Endothelial cell of umbilical vein (primary cell): ENCODE data around the gene RGS19. TPM values are rescaled to one million over a fixed set of nuclear protein-coding genes. Genes with fewer than 3 reads are reported as not detected.

ENCODE experiments used
- BruUV-seq: library from RNA; stranded (reverse); fragments of 400-500 nt; replicated peaks from 2 replicates; lab custom pipeline; 2021; lab: Mats Ljungman, UMichigan
- CTCF ChIA-PET: fragments of 300-600, 350-600 bp; sonication (Branson Sonifier 250); formaldehyde crosslinking; loops from one replicate; lab custom pipeline; 2021; ENCODE audit warnings: antibody characterized with exemption, inconsistent platforms; lab: Charles Lee
- POLR2A ChIA-PET: fragments of 300-600, 350-600 bp; sonication (Branson Sonifier 250); formaldehyde crosslinking; loops from one replicate; lab custom pipeline; 2021; ENCODE audit warnings: antibody characterized with exemption, inconsistent platforms; lab: Charles Lee
- DNase-seq: peaks from one replicate; pipeline ENCODE4 v3.0.0-alpha.2; 2011; ENCODE audit warnings: low read depth, low spot score
- FAIRE-seq: peaks from 2 replicates; lab custom pipeline; 2011; peaks lifted over from hg19 to GRCh38; lab: Jason Lieb, UNC
- H2AFZ ChIP-seq: 2 replicates; pipeline ENCODE4 v1.6.0; 2012; ENCODE audit warnings: low read depth, low read length, control low read depth, inconsistent platforms
- H3K27ac ChIP-seq: 2 replicates; pipeline ENCODE4 v1.5.1; 2011; ENCODE audit warnings: low read depth, mild to moderate bottlenecking, control low read depth, low read length, moderate library complexity; ENCODE audit not compliant: insufficient read depth
- H3K27me3 ChIP-seq, 2 experiments: 2 replicates each; pipeline versions ENCODE4 v1.6.0 to v1.6.1; 2011; ENCODE audit warnings: low read length in 2 of 2, mixed read lengths in 1 of 2; ENCODE audit not compliant: control insufficient read depth in 2 of 2, insufficient read depth in 2 of 2
- H3K36me3 ChIP-seq, 2 experiments: 2 replicates in 1 of 2; 3 replicates in 1 of 2; pipeline ENCODE4 v1.5.1; 2011; ENCODE audit warnings: low read length in 2 of 2, mild to moderate bottlenecking in 1 of 2, moderate library complexity in 1 of 2; ENCODE audit not compliant: control insufficient read depth in 2 of 2, insufficient read depth in 2 of 2; ENCODE audit errors: extremely low read depth in 1 of 2
- H3K4me1 ChIP-seq: 3 replicates; pipeline ENCODE4 v1.5.1; 2011; ENCODE audit warnings: mild to moderate bottlenecking, low read length; ENCODE audit not compliant: control insufficient read depth, insufficient read depth; ENCODE audit errors: extremely low read depth
- H3K4me2 ChIP-seq: 2 replicates; pipeline ENCODE4 v1.6.1; 2011; ENCODE audit warnings: low read length, control low read depth, mixed read lengths; ENCODE audit not compliant: insufficient read depth
- H3K4me3 ChIP-seq, 3 experiments: fragments of 200-600 bp in 1 of 3; sonication (generic), shearing (Covaris generic) in 1 of 3; replicated peaks in 1 of 3; 2 replicates each; pipeline ENCODE4 v1.5.1; 2011 to 2016; ENCODE audit warnings: control low read depth in 3 of 3, low read length in 3 of 3, mild to moderate bottlenecking in 2 of 3, inconsistent platforms in 1 of 3, low read depth in 1 of 3, moderate library complexity in 1 of 3; ENCODE audit not compliant: insufficient read depth in 1 of 3
- H3K79me2 ChIP-seq: 2 replicates; pipeline ENCODE4 v1.6.0; 2012; ENCODE audit warnings: low read length, inconsistent platforms; ENCODE audit not compliant: control insufficient read depth, insufficient read depth
- H3K9ac ChIP-seq: replicated peaks from 2 replicates; pipeline ENCODE3; 2011; ENCODE audit warnings: low read length, control low read depth; ENCODE audit not compliant: insufficient read depth; ENCODE audit errors: extremely low read depth
- H3K9me1 ChIP-seq: replicated peaks from 3 replicates; pipeline ENCODE4 v1.6.0; 2011; ENCODE audit warnings: mild to moderate bottlenecking, low read length; ENCODE audit not compliant: control insufficient read depth, insufficient read depth; ENCODE audit errors: extremely low read depth
- H3K9me3 ChIP-seq: replicated peaks from 2 replicates; pipeline ENCODE4 v1.5.1; 2012; ENCODE audit warnings: low read length, inconsistent platforms; ENCODE audit not compliant: control insufficient read depth, insufficient read depth
- H4K20me1 ChIP-seq: replicated peaks from 2 replicates; pipeline ENCODE3; 2011; ENCODE audit warnings: mild to moderate bottlenecking, low read length; ENCODE audit not compliant: control insufficient read depth, insufficient read depth; ENCODE audit errors: extremely low read depth
- EZH2 ChIP-seq: IDR thresholded peaks from 2 replicates; pipeline ENCODE4 v1.6.1; 2012; ENCODE audit warnings: borderline replicate concordance, low read depth, mild to moderate bottlenecking, moderate library complexity, low read length, inconsistent platforms; ENCODE audit not compliant: severe bottlenecking
- FOS ChIP-seq: IDR thresholded peaks from 2 replicates; pipeline ENCODE4 v1.6.1; 2011; ENCODE audit warnings: mild to moderate bottlenecking, low read length, moderate library complexity, borderline replicate concordance; ENCODE audit not compliant: insufficient read depth
- GATA2 ChIP-seq: IDR thresholded peaks from 2 replicates; pipeline ENCODE4 v1.7.0; 2011; ENCODE audit warnings: low read depth, mild to moderate bottlenecking, moderate library complexity, mixed read lengths, low read length; ENCODE audit not compliant: insufficient read length, insufficient read depth
- JUN ChIP-seq: IDR thresholded peaks from 2 replicates; pipeline ENCODE4 v1.6.1; 2011; ENCODE audit warnings: borderline replicate concordance, low read depth; ENCODE audit not compliant: insufficient read length, insufficient read depth
- MYC ChIP-seq: IDR thresholded peaks from one replicate; pipeline ENCODE4 v1.6.1; 2011; ENCODE audit warnings: mild to moderate bottlenecking, low read depth, low read length
- POLR2A ChIP-seq: IDR thresholded peaks from 2 replicates; pipeline ENCODE4 v1.6.1; 2012; ENCODE audit warnings: low read depth, mild to moderate bottlenecking, control low read depth, low read length
- POLR2AphosphoS5 ChIP-seq: IDR thresholded peaks from 2 replicates; pipeline ENCODE4 v1.6.1; 2012; ENCODE audit warnings: low read depth, mild to moderate bottlenecking, control low read depth, low read length, moderate library complexity; ENCODE audit not compliant: insufficient read depth
- dilution Hi-C: fragments of 300-500 bp; cut with MboI; formaldehyde crosslinking; loops from one replicate; pipeline ENCODE4 v1.15.0; 2019; ENCODE audit warnings: low sequenced_read_pairs; ENCODE audit not compliant: extremely low pct_ligation_motif_present
- intact Hi-C: fragments of 100-400 bp; cut with micrococcal nuclease; formaldehyde crosslinking; loops from one replicate; pipeline ENCODE4 v1.10.0; 2022
- microRNA-seq: library from miRNA; unstranded; fragments of <30 nt; microRNA quantifications from one replicate; pipeline ENCODE4 v1.2.0, GENCODE V29; 2021; ENCODE audit warnings: borderline number of aligned reads, borderline replicate concordance
- polyA plus RNA-seq, 4 experiments: library from polyadenylated mRNA; depleted of rRNA in 3 of 4; stranded (reverse) in 3 of 4; unstranded in 1 of 4; fragments of >200 nt; gene quantifications; 2 replicates each; pipeline versions ENCODE4 v1.2.1 to v1.2.3, GENCODE V29; 2011 to 2012; ENCODE audit warnings: missing spikeins in 1 of 4
- small RNA-seq: library from RNA; depleted of rRNA; stranded (forward); fragments of <200 nt; gene quantifications from one replicate; pipeline ENCODE3, GENCODE V24; 2012; ENCODE audit warnings: low replicate concordance, low read depth; ENCODE audit not compliant: insufficient read depth, insufficient read length
- total RNA-seq: library from RNA; stranded (reverse); gene quantifications from 2 replicates; pipeline ENCODE4 v1.2.3, GENCODE V29; 2021
- TF ChIP-seq, protein P1 (sequence below), 2 donors: IDR thresholded peaks; 1 replicate in 1 of 2; 2 replicates in 1 of 2; pipeline ENCODE4 v1.5.1; 2011; ENCODE audit warnings: low read length in 2 of 2, mild to moderate bottlenecking in 2 of 2, moderate library complexity in 2 of 2, control low read depth in 1 of 2, inconsistent platforms in 1 of 2, low read depth in 1 of 2; ENCODE audit not compliant: insufficient read depth in 1 of 2; ENCODE audit errors: extremely low read depth in 1 of 2
- TF ChIP-seq, protein P2 (sequence below): IDR thresholded peaks from 2 replicates; pipeline ENCODE4 v1.6.1; 2011; ENCODE audit not compliant: insufficient read depth, insufficient read length

The RGS19 gene
- total and polyA plus RNA-seq, 2 donors (not counting 3 experiments of a cell fraction or from before 2014, with no cell fraction given) = 27.8 to 33.7 TPM

DNA sequence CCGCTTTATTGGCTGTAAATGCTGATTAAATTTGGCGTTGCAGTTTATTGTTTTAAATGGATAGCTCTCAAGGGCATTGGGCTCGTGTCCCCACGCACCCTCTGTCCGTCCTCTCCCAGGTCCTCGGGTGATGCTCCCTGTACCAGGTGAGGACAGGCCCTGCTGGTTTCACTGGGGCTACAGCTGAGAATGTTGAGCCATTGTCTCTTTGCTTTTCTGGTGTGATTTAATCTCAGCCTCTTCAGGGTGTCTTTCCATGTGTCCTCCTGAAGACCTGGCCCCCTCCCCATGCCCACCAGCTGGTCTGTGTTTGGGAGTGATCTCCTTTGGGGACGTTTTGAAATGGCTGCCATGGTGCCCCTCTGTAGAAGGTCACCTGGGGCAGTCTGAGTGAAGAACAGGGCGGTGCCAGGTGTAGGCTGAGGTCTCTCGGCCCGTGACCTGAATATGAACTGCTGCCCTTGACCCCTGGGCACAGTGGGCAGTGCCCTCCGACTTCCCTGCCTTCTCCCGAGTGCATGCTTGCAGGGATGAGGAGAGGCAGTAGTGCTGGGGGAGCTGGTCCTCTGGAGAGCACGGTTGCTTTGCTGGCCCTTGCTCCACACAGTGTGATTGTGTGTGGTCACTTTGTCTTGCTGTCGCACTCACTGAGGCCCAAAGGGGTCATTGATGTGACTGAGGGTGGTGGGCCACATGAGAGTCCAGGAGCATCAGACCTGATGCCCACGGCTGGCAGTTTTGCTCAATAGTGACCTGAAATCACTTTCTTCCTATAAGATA, 55.8 kb downstream of the RGS19 start:
- dilution Hi-C loops = no loop called here
- Histone ChIP-seq H3K4me2 (no peak overlapping the region), H3K9me3 (no peaks in the 10 kb centered on the region), H3K9me1 (no peaks in the 10 kb centered on the region), H3K79me2 (no peaks in the 10 kb centered on the region), H3K4me3 (no peak overlapping the region), H3K9ac (no peak overlapping the region), H3K36me3 (peaks cover 13 to 66% of the 10 kb centered on the region in 2 experiments), H3K27me3 (no peaks in the 10 kb centered on the region), H3K27ac (no peak overlapping the region), H3K4me1 (no peaks in the 10 kb centered on the region), H2AFZ (no peak overlapping the region), H4K20me1 (no peaks in the 10 kb centered on the region)
- intact Hi-C loops = no loop called here
- POLR2A ChIA-PET = interaction anchor here (0.6 kb wide), 1 partner anchor 47 kb away, joined by 6 read pairs; no protein-coding TSS in a partner anchor
- no TSS peak for BruUV-seq
- TF ChIP-seq, protein P1, sequence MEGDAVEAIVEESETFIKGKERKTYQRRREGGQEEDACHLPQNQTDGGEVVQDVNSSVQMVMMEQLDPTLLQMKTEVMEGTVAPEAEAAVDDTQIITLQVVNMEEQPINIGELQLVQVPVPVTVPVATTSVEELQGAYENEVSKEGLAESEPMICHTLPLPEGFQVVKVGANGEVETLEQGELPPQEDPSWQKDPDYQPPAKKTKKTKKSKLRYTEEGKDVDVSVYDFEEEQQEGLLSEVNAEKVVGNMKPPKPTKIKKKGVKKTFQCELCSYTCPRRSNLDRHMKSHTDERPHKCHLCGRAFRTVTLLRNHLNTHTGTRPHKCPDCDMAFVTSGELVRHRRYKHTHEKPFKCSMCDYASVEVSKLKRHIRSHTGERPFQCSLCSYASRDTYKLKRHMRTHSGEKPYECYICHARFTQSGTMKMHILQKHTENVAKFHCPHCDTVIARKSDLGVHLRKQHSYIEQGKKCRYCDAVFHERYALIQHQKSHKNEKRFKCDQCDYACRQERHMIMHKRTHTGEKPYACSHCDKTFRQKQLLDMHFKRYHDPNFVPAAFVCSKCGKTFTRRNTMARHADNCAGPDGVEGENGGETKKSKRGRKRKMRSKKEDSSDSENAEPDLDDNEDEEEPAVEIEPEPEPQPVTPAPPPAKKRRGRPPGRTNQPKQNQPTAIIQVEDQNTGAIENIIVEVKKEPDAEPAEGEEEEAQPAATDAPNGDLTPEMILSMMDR (IDR thresholded peaks at IDR 0.05; ENCODE audit: extremely low read depth in 1 of 2, insufficient read depth in 1 of 2, low read depth in 1 of 2, low read length in 2 of 2) = no peak
- TF ChIP-seq FOS (no peak), POLR2A (no peak), GATA2 (no peak), EZH2 (no peak), POLR2AphosphoS5 (no peak), JUN (no peak), MYC (no peak)
- TF ChIP-seq, protein P2, sequence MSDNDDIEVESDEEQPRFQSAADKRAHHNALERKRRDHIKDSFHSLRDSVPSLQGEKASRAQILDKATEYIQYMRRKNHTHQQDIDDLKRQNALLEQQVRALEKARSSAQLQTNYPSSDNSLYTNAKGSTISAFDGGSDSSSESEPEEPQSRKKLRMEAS = no peak
- CTCF ChIA-PET = no interaction called here
- FAIRE-seq (no peak), DNase-seq (no peak)

Small RNA genes lying within 50 kb of the gene (microRNA-seq; reads per million reads assigned to microRNA genes)
- gene MIR6813 = 1.2 reads per million

Small RNA genes lying within 50 kb of the gene (small RNA-seq; reads per million reads assigned to genes)
- gene AL355803.1 = not detected
- gene MIR6813 = not detected

Other genes starting within 250 kb of the RGS19 start
- gene ZBTB46, start 248.3 kb downstream of the RGS19 start, total RNA-seq = 4.3 and 7.1 TPM in 2 replicates
- 1.3 TPM in 2 replicates for gene ZBTB46, start 248.3 kb downstream of the RGS19 start, polyA plus RNA-seq
- gene ABHD16B, start 218.0 kb downstream of the RGS19 start, total RNA-seq = not detected in 2 replicates
- gene ABHD16B, start 218.0 kb downstream of the RGS19 start, polyA plus RNA-seq = not detected in 2 replicates
- 114 and 123 TPM in 2 replicates for gene TPD52L2, start 214.2 kb downstream of the RGS19 start, total RNA-seq
- 142 and 151 TPM in 2 replicates for gene TPD52L2, start 214.2 kb downstream of the RGS19 start, polyA plus RNA-seq
- 58.7 and 60.3 TPM in 2 replicates for gene DNAJC5, start 184.4 kb downstream of the RGS19 start, total RNA-seq
- gene DNAJC5, start 184.4 kb downstream of the RGS19 start, polyA plus RNA-seq = 40.1 and 44.7 TPM in 2 replicates
- gene UCKL1, start 123.1 kb downstream of the RGS19 start, total RNA-seq = 51.1 TPM in 2 replicates
- gene UCKL1, start 123.1 kb downstream of the RGS19 start, polyA plus RNA-seq = 78.8 and 113 TPM in 2 replicates
- 25.9 and 30.0 TPM in 2 replicates for gene ZNF512B, start 109.6 kb downstream of the RGS19 start, total RNA-seq
- gene ZNF512B, start 109.6 kb downstream of the RGS19 start, polyA plus RNA-seq = 8.7 and 10.0 TPM in 2 replicates
- gene SAMD10, start 99.9 kb downstream of the RGS19 start, total RNA-seq = 4.7 and 5.7 TPM in 2 replicates
- 5.3 and 6.9 TPM in 2 replicates for gene SAMD10, start 99.9 kb downstream of the RGS19 start, polyA plus RNA-seq
- gene PRPF6, start 98.4 kb downstream of the RGS19 start, total RNA-seq = 64.2 and 67.4 TPM in 2 replicates
- gene PRPF6, start 98.4 kb downstream of the RGS19 start, polyA plus RNA-seq = 27.1 and 35.3 TPM in 2 replicates
- 5.8 and 6.0 TPM in 2 replicates for gene C20orf204, start 43.3 kb downstream of the RGS19 start, total RNA-seq
- gene C20orf204, start 43.3 kb downstream of the RGS19 start, polyA plus RNA-seq = 2.8 and 4.5 TPM in 2 replicates
- gene SOX18, start 29.9 kb downstream of the RGS19 start, total RNA-seq = 175 and 211 TPM in 2 replicates
- 20.9 and 21.8 TPM in 2 replicates for gene SOX18, start 29.9 kb downstream of the RGS19 start, polyA plus RNA-seq
- 65.5 and 71.3 TPM in 2 replicates for gene TCEA2, start 16.3 kb downstream of the RGS19 start, total RNA-seq
- gene TCEA2, start 16.3 kb downstream of the RGS19 start, polyA plus RNA-seq = 53.1 and 56.0 TPM in 2 replicates
- gene OPRL1, start 564 bp upstream of the RGS19 start, total RNA-seq = 1.9 and 2.2 TPM in 2 replicates
- 2.0 and 2.6 TPM in 2 replicates for gene OPRL1, start 564 bp upstream of the RGS19 start, polyA plus RNA-seq
- not detected in 2 replicates for gene LKAAEAR1, start 4.9 kb upstream of the RGS19 start, total RNA-seq
- 0.29 and 0.46 TPM in 2 replicates for gene LKAAEAR1, start 4.9 kb upstream of the RGS19 start, polyA plus RNA-seq
- gene NPBWR2, start 28.0 kb upstream of the RGS19 start, total RNA-seq = not detected in 2 replicates
- gene NPBWR2, start 28.0 kb upstream of the RGS19 start, polyA plus RNA-seq = not detected in 2 replicates
- gene MYT1, start 84.9 kb upstream of the RGS19 start, total RNA-seq = not detected in 2 replicates
- gene MYT1, start 84.9 kb upstream of the RGS19 start, polyA plus RNA-seq = not detected in 2 replicates
- 45.7 and 46.7 TPM in 2 replicates for gene PCMTD2, start 176.2 kb upstream of the RGS19 start, total RNA-seq
- gene PCMTD2, start 176.2 kb upstream of the RGS19 start, polyA plus RNA-seq = 16.8 and 27.4 TPM in 2 replicates